ENCODE measurements around the gene CEL. TPM values are rescaled to one million over a fixed set of nuclear protein-coding genes. Genes with fewer than 3 reads are reported as not detected.
"Not testable (repeated sequence)": the region's sequence is repeated elsewhere in the genome, so short reads cannot be mapped to it uniquely, and the experiment has no call there.

The CEL gene
- total and polyA plus RNA-seq, 2 experiments from 2014 or later: 0.27 to 2.3 TPM

DNA sequence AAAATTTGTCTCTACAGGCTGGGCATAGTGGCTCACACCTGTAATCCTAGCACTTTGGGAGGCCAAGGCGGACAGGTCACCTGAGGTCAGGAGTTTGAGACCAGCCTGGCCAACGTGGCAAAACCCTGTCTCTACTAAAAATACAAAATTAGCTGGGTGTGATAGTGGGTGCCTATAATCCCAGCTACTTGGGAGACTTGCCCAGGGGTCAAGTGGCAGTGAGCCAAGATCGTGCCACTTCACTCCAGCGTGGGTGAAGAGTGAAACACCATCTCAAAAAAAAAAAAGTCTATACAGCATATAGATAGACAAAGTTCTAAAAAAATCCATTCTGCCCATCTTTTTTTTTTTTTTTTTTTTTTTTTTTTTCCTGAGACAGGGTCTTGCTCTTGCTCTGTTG is 32.6 kb downstream of the CEL start:
- H3K79me2 ChIP-seq (replicated peaks; ENCODE audit: insufficient read depth): not testable (repeated sequence)
- peaks cover 31% of the 10 kb centered on the region for H3K36me3 Mint-ChIP-seq (ENCODE audit: low read depth)

DNA sequence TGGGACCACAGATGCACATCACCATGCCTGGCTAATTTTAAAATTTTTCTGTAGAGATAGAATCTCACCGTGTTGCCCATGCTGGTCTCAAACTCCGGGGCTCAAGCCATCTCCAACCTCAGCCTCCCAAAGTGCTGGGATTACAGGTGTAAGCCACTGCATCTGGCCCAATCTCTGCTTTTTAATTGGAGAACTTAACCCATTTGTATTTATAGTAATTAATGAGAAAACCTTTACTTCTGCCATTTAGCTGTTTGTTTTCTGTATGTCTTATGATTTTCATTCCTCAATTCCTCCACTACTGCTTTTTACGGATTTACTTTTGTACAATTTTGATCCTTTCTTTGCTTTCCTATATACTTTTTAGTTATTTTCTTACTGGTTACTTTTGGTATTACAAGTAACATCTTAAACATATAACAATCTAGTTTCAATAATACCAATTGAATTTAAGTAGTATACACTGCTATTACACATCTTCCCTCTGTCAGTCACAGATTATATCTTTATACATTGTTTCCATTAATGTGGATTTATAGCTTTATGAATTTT is 33.1 kb downstream of the CEL start:
- Histone ChIP-seq H3K27me3 (ENCODE audit: insufficient read depth) (no peaks in the 10 kb centered on the region), H4K20me1 (replicated peaks; ENCODE audit: insufficient read depth) (no peaks in the 10 kb centered on the region), H3F3A (replicated peaks; ENCODE audit: low read depth) (no peaks in the 10 kb centered on the region), H3K4me2 (no peak overlapping the region), H2AFZ (no peak overlapping the region), H3K27ac (ENCODE audit: low read depth) (no peak overlapping the region), H3K79me2 (replicated peaks; ENCODE audit: insufficient read depth) (no peaks in the 10 kb centered on the region), H3K36me3 (ENCODE audit: insufficient read depth) (no peaks in the 10 kb centered on the region), H3K4me3 (no peak overlapping the region), H3K9me2 (ENCODE audit: insufficient read depth) (no peaks in the 10 kb centered on the region), H3K4me1 (ENCODE audit: insufficient read depth) (no peaks in the 10 kb centered on the region)
- DNase-seq (ENCODE audit: low spot score) (no peak), ATAC-seq (no peak)
- H3K36me3 Mint-ChIP-seq (ENCODE audit: low read depth): peaks cover 31% of the 10 kb centered on the region
- TF ChIP-seq ZNF331 (CRISPR knock-in tag; IDR thresholded peaks at IDR 0.05; ENCODE audit: low read depth): no peak
- TF ChIP-seq EZH2phosphoT487 (IDR thresholded peaks at IDR 0.05; ENCODE audit: unreplicated experiment): no peak
- TF ChIP-seq POLR2AphosphoS5 (IDR thresholded peaks at IDR 0.05; ENCODE audit: low read depth): no peak
- TF ChIP-seq JUNB (IDR thresholded peaks at IDR 0.05; ENCODE audit: unreplicated experiment): no peak
- TF ChIP-seq ZNF114 (CRISPR knock-in tag; IDR thresholded peaks at IDR 0.05): no peak
- TF ChIP-seq, protein P1, sequence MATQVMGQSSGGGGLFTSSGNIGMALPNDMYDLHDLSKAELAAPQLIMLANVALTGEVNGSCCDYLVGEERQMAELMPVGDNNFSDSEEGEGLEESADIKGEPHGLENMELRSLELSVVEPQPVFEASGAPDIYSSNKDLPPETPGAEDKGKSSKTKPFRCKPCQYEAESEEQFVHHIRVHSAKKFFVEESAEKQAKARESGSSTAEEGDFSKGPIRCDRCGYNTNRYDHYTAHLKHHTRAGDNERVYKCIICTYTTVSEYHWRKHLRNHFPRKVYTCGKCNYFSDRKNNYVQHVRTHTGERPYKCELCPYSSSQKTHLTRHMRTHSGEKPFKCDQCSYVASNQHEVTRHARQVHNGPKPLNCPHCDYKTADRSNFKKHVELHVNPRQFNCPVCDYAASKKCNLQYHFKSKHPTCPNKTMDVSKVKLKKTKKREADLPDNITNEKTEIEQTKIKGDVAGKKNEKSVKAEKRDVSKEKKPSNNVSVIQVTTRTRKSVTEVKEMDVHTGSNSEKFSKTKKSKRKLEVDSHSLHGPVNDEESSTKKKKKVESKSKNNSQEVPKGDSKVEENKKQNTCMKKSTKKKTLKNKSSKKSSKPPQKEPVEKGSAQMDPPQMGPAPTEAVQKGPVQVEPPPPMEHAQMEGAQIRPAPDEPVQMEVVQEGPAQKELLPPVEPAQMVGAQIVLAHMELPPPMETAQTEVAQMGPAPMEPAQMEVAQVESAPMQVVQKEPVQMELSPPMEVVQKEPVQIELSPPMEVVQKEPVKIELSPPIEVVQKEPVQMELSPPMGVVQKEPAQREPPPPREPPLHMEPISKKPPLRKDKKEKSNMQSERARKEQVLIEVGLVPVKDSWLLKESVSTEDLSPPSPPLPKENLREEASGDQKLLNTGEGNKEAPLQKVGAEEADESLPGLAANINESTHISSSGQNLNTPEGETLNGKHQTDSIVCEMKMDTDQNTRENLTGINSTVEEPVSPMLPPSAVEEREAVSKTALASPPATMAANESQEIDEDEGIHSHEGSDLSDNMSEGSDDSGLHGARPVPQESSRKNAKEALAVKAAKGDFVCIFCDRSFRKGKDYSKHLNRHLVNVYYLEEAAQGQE (IDR thresholded peaks at IDR 0.05; ENCODE audit: unreplicated experiment): no peak
- TF ChIP-seq STAT1 (IDR thresholded peaks at IDR 0.05; ENCODE audit: unreplicated experiment): no peak
- no peak for TF ChIP-seq CREB1 (CRISPR knock-in tag; IDR thresholded peaks at IDR 0.05; ENCODE audit: low read depth)
- H3K27me3 Mint-ChIP-seq (ENCODE audit: insufficient read depth, low read depth, poor library complexity): no peaks in the 10 kb centered on the region
- H3K4me3 Mint-ChIP-seq: no peak overlapping the region
- no peaks in the 10 kb centered on the region for H3K4me1 Mint-ChIP-seq
- H3K27ac Mint-ChIP-seq: no peak overlapping the region
- H3K9me3 Mint-ChIP-seq: peaks cover 15% of the 10 kb centered on the region; the same call in 2 of the 3 replicates

More for the DNA sequence above, 32.6 kb downstream of the CEL start:
- H4K20me1 ChIP-seq (replicated peaks; ENCODE audit: insufficient read depth); H3K4me3 Mint-ChIP-seq; H3K27ac ChIP-seq (ENCODE audit: low read depth); H2AFZ ChIP-seq; H3K4me1 Mint-ChIP-seq; H3K4me1 ChIP-seq (ENCODE audit: insufficient read depth); H3K4me3 ChIP-seq; H3K27me3 ChIP-seq (ENCODE audit: insufficient read depth); H3K27ac Mint-ChIP-seq; H3K4me2 ChIP-seq; H3K36me3 ChIP-seq (ENCODE audit: insufficient read depth); H3K27me3 Mint-ChIP-seq (ENCODE audit: insufficient read depth, low read depth, poor library complexity); ATAC-seq; H3K9me2 ChIP-seq (ENCODE audit: insufficient read depth); DNase-seq (ENCODE audit: low spot score); H3F3A ChIP-seq (replicated peaks; ENCODE audit: low read depth): not testable (repeated sequence)
- peaks cover 15% of the 10 kb centered on the region; the same call in 2 of the 3 replicates for H3K9me3 Mint-ChIP-seq
